Measurements from ENCODE around the gene SPDL1. TPM values are rescaled to one million over a fixed set of nuclear protein-coding genes. Genes with fewer than 3 reads are reported as not detected.
A peak's percentile ranks its signal among the peaks of the same experiment; 100 is the strongest.

Gene SPDL1
- total RNA-seq, 4 donors from 2014 or later: 0.78 to 4.6 (median 3.2) TPM

DNA sequence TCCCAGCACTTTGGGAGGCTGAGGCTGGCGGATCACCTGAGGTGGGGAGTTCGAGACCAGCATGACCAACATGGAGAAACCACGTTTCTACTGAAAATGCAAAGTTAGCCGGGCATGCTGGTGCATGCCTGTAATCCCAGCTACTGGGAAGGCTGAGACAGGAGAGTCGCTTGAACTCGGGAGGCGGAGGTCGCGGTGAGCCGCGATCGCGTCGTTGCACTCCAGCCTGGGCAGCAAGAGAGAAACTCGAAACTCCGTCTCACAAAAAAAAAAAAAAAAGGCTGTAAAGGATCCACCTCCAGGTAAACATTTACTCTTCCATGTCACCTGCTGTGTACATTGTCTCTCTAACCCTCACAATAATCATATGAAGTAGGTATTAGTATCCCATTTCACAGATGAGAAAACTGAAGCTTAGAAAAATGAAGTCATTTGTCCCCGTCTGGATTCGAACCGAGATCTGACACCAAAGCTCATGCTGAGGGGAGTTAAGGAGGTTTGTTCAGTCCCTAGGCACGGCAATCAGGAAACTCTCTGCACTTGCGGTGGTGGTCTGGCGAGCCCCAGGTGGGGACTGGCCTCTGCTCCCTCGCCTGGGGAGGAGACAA is 53.0 kb downstream of the SPDL1 start:
- no peak for ATAC-seq
- H3K27me3 ChIP-seq: peaks cover 4 to 7% (median 6%) of the 10 kb centered on the region in 3 donors
- no peak for DNase-seq
- in situ Hi-C loops (cut with MboI; ENCODE audit: low sequenced_read_pairs in 4 of 4): no loop called here
- no peaks in the 10 kb centered on the region for H3K9me3 ChIP-seq
- TF ChIP-seq, protein P1, sequence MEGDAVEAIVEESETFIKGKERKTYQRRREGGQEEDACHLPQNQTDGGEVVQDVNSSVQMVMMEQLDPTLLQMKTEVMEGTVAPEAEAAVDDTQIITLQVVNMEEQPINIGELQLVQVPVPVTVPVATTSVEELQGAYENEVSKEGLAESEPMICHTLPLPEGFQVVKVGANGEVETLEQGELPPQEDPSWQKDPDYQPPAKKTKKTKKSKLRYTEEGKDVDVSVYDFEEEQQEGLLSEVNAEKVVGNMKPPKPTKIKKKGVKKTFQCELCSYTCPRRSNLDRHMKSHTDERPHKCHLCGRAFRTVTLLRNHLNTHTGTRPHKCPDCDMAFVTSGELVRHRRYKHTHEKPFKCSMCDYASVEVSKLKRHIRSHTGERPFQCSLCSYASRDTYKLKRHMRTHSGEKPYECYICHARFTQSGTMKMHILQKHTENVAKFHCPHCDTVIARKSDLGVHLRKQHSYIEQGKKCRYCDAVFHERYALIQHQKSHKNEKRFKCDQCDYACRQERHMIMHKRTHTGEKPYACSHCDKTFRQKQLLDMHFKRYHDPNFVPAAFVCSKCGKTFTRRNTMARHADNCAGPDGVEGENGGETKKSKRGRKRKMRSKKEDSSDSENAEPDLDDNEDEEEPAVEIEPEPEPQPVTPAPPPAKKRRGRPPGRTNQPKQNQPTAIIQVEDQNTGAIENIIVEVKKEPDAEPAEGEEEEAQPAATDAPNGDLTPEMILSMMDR (IDR thresholded peaks at IDR 0.05 in 4 of 5, conservative IDR thresholded peaks at IDR 0.05 in 1 of 5): no peak
- no peak for TF ChIP-seq POLR2A (IDR thresholded peaks at IDR 0.05)
- H3K4me3 ChIP-seq: peak overlapping the region in 2 of 4 donors; percentile 9 to 40
- no peaks in the 10 kb centered on the region for H3K4me1 ChIP-seq
- no peak overlapping the region for H3K27ac ChIP-seq
- no peaks in the 10 kb centered on the region for H3K36me3 ChIP-seq
- intact Hi-C loops (cut with DNase I; ENCODE audit: low total_unique reads): no loop called here

DNA sequence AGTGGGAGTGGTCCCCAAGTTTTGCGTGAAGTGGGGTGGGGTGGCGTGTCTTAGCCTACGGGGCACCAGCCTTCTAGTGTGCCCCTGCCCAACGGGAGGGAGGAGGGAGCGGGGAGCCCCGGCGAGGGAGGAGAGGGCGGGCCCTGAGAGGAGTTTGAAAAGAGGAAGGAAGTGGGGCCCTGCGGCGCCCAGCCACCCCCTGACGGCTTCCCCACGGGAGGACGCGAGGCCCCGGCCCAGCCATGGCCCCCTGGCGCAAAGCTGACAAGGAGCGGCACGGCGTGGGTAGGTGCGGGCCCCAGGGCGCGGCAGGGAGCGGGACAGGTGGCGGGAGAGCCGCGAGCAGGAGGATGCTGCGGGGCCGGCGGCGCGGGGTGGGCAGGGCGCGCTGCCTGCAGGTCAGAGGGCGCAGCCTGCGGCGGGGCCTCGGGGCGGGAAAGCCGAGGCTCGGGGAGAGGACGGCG is 53.5 kb downstream of the SPDL1 start, which contains the start of gene DOCK2:
TSS of gene DOCK2 (plus strand) at position 191 of the 464 bp plus-strand sequence. CDS start at position 243, 52 bp downstream.
- peaks cover 4 to 7% (median 6%) of the 10 kb centered on the region in 3 donors for H3K27me3 ChIP-seq
- peak within 1 kb of the TSS in 3 of 4 donors; percentile 9 to 40 (median 13) for H3K4me3 ChIP-seq
- no peaks in the 10 kb centered on the region for H3K4me1 ChIP-seq
- no peaks in the 10 kb centered on the region for H3K36me3 ChIP-seq
- H3K27ac ChIP-seq: no peak within 1 kb of the TSS
- ATAC-seq (no peak), DNase-seq (peak; percentile 29 to 30)
- intact Hi-C loops (cut with DNase I; ENCODE audit: low total_unique reads) (no loop called here), in situ Hi-C loops (cut with MboI; ENCODE audit: low sequenced_read_pairs in 4 of 4) (no loop called here)
- no peaks in the 10 kb centered on the region for H3K9me3 ChIP-seq
- no peak for TF ChIP-seq POLR2A (IDR thresholded peaks at IDR 0.05)
- TF ChIP-seq, protein P1 (IDR thresholded peaks at IDR 0.05 in 4 of 5, conservative IDR thresholded peaks at IDR 0.05 in 1 of 5): no peak

DNA sequence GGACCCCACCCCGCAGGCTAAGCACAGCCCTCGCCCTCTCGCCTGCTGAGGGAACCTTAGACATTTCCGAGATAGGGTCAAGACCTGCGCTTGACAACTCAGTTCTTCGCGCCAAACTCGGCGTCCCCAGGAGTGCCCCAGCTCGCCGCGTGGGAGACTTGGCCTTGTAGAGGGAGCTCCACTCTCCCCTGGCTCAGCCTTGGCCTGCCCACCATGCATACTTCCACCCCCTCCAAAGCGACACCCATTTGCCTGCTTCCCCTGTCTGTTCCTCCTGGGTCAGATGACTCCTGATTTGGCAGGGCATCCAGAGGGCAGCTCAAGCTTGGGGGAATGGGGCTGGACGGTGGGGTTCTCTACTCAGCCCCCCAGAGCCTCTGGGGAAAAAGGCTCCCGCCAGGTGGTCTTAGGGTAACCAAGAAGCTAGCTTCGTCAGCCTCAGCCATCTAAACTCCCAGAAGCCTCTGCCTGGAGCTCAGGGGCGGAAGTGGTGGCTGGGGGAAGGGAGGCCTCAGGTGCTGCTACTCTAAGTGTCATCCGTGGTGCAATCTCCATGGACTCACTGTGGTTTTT is 54.1 kb downstream of the SPDL1 start:
- no peaks in the 10 kb centered on the region for H3K4me1 ChIP-seq
- no peaks in the 10 kb centered on the region for H3K9me3 ChIP-seq
- intact Hi-C loops (cut with DNase I; ENCODE audit: low total_unique reads): no loop called here
- peaks cover 4 to 7% (median 6%) of the 10 kb centered on the region in 3 donors for H3K27me3 ChIP-seq
- ATAC-seq: no peak
- H3K27ac ChIP-seq: no peak overlapping the region
- no peak for DNase-seq
- TF ChIP-seq, protein P1 (IDR thresholded peaks at IDR 0.05 in 4 of 5, conservative IDR thresholded peaks at IDR 0.05 in 1 of 5): no peak
- TF ChIP-seq POLR2A (IDR thresholded peaks at IDR 0.05): no peak
- in situ Hi-C loops (cut with MboI; ENCODE audit: low sequenced_read_pairs in 4 of 4): no loop called here
- H3K4me3 ChIP-seq: peak overlapping the region in 2 of 4 donors; percentile 13 to 40
- no peaks in the 10 kb centered on the region for H3K36me3 ChIP-seq

DNA sequence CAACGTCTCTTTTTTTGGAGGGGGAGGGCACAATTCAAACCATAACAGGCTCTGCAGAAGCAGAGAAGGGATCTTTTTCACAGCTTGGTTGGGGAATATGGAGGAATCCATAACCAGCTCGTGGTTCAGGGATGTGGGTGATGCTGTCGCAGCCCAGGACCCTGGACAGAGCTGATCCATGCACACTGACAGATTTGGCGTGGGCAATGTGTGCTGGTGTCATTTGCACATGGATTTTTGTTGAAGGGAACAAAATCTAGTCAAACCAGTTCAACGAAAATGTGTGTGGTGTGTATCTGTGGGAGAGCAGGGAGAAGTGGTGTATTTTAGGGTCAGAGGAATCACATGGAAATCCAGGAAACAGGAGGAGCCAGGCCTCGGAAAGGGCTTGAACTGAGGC is 57.7 kb downstream of the SPDL1 start:
- no peak for ATAC-seq

More for the DNA sequence above, 57.7 kb downstream of the SPDL1 start:
- intact Hi-C loops (cut with DNase I; ENCODE audit: low total_unique reads): no loop called here
- TF ChIP-seq, protein P1 (IDR thresholded peaks at IDR 0.05 in 4 of 5, conservative IDR thresholded peaks at IDR 0.05 in 1 of 5): no peak
- no peak for TF ChIP-seq POLR2A (IDR thresholded peaks at IDR 0.05)
- Histone ChIP-seq H3K9me3 (no peaks in the 10 kb centered on the region), H3K27me3 (peaks cover 4 to 7% (median 6%) of the 10 kb centered on the region in 3 donors), H3K36me3 (no peaks in the 10 kb centered on the region), H3K4me1 (no peaks in the 10 kb centered on the region), H3K4me3 (no peak overlapping the region), H3K27ac (no peak overlapping the region)
- in situ Hi-C loops (cut with MboI; ENCODE audit: low sequenced_read_pairs in 4 of 4): no loop called here
- no peak for DNase-seq
